Measurements from ENCODE around the gene TMX3. TPM values are rescaled to one million over a fixed set of nuclear protein-coding genes. Genes with fewer than 3 reads are reported as not detected.

TMX3 gene
- total RNA-seq, 1 donor from 2014 or later: 67.1 TPM

GRCh38 chr18:68627812-68628211 is 87.1 kb downstream of the TMX3 start:
- DNase-seq: no peak
- no peak overlapping the region for H3K4me3 Mint-ChIP-seq
- no peaks in the 10 kb centered on the region for H3K36me3 Mint-ChIP-seq (ENCODE audit: low read depth)
- H3K27ac Mint-ChIP-seq: no peak overlapping the region
- no peaks in the 10 kb centered on the region for H3K27me3 Mint-ChIP-seq
- H3K9me3 Mint-ChIP-seq: no peaks in the 10 kb centered on the region
- intact Hi-C loops (cut with micrococcal nuclease): no loop called here
- H3K4me1 Mint-ChIP-seq: no peaks in the 10 kb centered on the region

Other genes with a start within 250 kb of the TMX3 start
- gene CCDC102B, start 83.0 kb upstream of the TMX3 start, total RNA-seq: 0.58 and 1.1 TPM in 2 replicates

All from activated CD4-positive, alpha-beta T cell treated with anti-CD3 and anti-CD28 coated beads, Interleukin-2, amount 10 ng/mL, durations not matched to agents 24 days and 14 days (primary cell).